IMR-90 (cell line): ENCODE results near the gene KLK8.

Source experiments
- CEBPB ChIP-seq: IDR thresholded peaks from 2 replicates; pipeline ENCODE4 v1.6.1; 2012; ENCODE audit warnings: low read depth, low read length, improper control_type of control experiment
- CTCF ChIP-seq: conservative IDR thresholded peaks from 2 replicates; pipeline ENCODE4 v1.5.1; 2012; ENCODE audit warnings: mild to moderate bottlenecking, low read depth, low read length, improper control_type of control experiment
- ELK1 ChIP-seq: fragments of 150-350 bp; IDR thresholded peaks from 2 replicates; pipeline ENCODE4 v1.6.1; 2016; ENCODE audit warnings: low read depth, mild to moderate bottlenecking, low read length, moderate library complexity, borderline replicate concordance
- FOS ChIP-seq: fragments of 150-350 bp; IDR thresholded peaks from 2 replicates; pipeline ENCODE4 v1.6.1; 2016; ENCODE audit warnings: low read depth, low read length
- MAFK ChIP-seq: IDR thresholded peaks from 2 replicates; pipeline ENCODE4 v1.6.1; 2012; ENCODE audit warnings: low read depth, low read length, improper control_type of control experiment
- MAZ ChIP-seq: IDR thresholded peaks from 2 replicates; pipeline ENCODE4 v1.6.1; 2012; ENCODE audit warnings: low read depth, mild to moderate bottlenecking, low read length, improper control_type of control experiment, moderate library complexity, borderline replicate concordance
- MXI1 ChIP-seq: IDR thresholded peaks from 2 replicates; pipeline ENCODE4 v1.6.1; 2012; ENCODE audit warnings: low read depth, mild to moderate bottlenecking, low read length, moderate library complexity, borderline replicate concordance
- NFE2L2 ChIP-seq: fragments of 150-350 bp; IDR thresholded peaks from 2 replicates; pipeline ENCODE4 v1.6.1; 2016; ENCODE audit warnings: low read depth, mild to moderate bottlenecking, low read length
- POLR2A ChIP-seq: IDR thresholded peaks from 2 replicates; pipeline ENCODE4 v1.6.1; 2012; ENCODE audit warnings: mild to moderate bottlenecking, low read depth, low read length
- RAD21 ChIP-seq: IDR thresholded peaks from 2 replicates; pipeline ENCODE4 v1.6.1; 2012; ENCODE audit warnings: low read length, improper control_type of control experiment
- RFX5 ChIP-seq: IDR thresholded peaks from 2 replicates; pipeline ENCODE4 v1.8.0; 2012; ENCODE audit warnings: low read depth, mild to moderate bottlenecking, low read length, moderate library complexity
- SMC3 ChIP-seq: fragments of 150-350 bp; IDR thresholded peaks from 2 replicates; pipeline ENCODE4 v1.6.1; 2016; ENCODE audit warnings: low read depth, mild to moderate bottlenecking, antibody characterized with exemption, low read length, moderate library complexity
- TF ChIP-seq, protein P1 (sequence below): fragments of 150-350 bp; IDR thresholded peaks from 2 replicates; pipeline ENCODE4 v1.6.1; 2017; ENCODE audit warnings: mild to moderate bottlenecking, antibody characterized with exemption, low read length, low read depth

- TF ChIP-seq, protein P1, sequence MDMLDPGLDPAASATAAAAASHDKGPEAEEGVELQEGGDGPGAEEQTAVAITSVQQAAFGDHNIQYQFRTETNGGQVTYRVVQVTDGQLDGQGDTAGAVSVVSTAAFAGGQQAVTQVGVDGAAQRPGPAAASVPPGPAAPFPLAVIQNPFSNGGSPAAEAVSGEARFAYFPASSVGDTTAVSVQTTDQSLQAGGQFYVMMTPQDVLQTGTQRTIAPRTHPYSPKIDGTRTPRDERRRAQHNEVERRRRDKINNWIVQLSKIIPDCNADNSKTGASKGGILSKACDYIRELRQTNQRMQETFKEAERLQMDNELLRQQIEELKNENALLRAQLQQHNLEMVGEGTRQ = no peak
- TF ChIP-seq POLR2A = no peak
- TF ChIP-seq CTCF = no peak
- TF ChIP-seq ELK1 = no peak
- no peak for TF ChIP-seq NFE2L2
- no peak for TF ChIP-seq RAD21
- no peak for TF ChIP-seq RFX5
- no peak for TF ChIP-seq CEBPB
- no peak for TF ChIP-seq MAFK
- TF ChIP-seq MAZ = no peak
- TF ChIP-seq MXI1 = no peak
- no peak for TF ChIP-seq FOS
- no peak for TF ChIP-seq SMC3
Measured at GRCh38 chr19:51000981-51001380, 423 bp downstream of the KLK8 start.
